GM12865 (cell line): ENCODE results near the gene PPWD1.
A peak's percentile ranks its signal among the peaks of the same experiment; 100 is the strongest.

Experiments used
- DNase-seq: peaks from one replicate; pipeline ENCODE4 v3.0.0; 2010; ENCODE audit warnings: low read depth
- H3K4me3 ChIP-seq: 2 replicates; pipeline ENCODE4 v1.5.1; 2011; ENCODE audit warnings: mild to moderate bottlenecking, low read depth, low read length, control low read depth
- CTCF ChIP-seq: IDR thresholded peaks from 2 replicates; pipeline ENCODE4 v1.5.1; 2011; ENCODE audit warnings: low read length, control low read depth, low read depth, inconsistent platforms; ENCODE audit not compliant: insufficient read depth; ENCODE audit errors: missing control alignments

PPWD1 gene

GRCh38 chr5:65623482-65623881 is 60.4 kb downstream of the PPWD1 start:
- no peak for TF ChIP-seq CTCF
- DNase-seq, result peak; percentile 1
- H3K4me3 ChIP-seq, result peak overlapping the region; percentile 97

- TF ChIP-seq CTCF, result no peak
- DNase-seq, result peak; percentile 95
- peak within 1 kb of the TSS; percentile 97 for H3K4me3 ChIP-seq
These were observed 61.0 kb downstream of the PPWD1 start, which contains the start of gene TRIM23 for GRCh38 chr5:65624025-65624570. TSS of gene TRIM23 (minus strand) at chr5:65624333. CDS start at chr5:65624274, 59 bp downstream.

GRCh38 chr5:65624571-65625555 is 61.8 kb downstream of the PPWD1 start, which contains the start of the genes SHLD3 and TRAPPC13:
TSS of gene SHLD3 (plus strand) at chr5:65625027. CDS start at chr5:65629588, 4,561 bp downstream.
TSS of gene TRAPPC13 (plus strand) at chr5:65625027. CDS start at chr5:65625061, 34 bp downstream.
- TF ChIP-seq CTCF, result peak; percentile 4
- peak within 1 kb of the TSS; percentile 97 for H3K4me3 ChIP-seq
- peak; percentile 93 for DNase-seq

GRCh38 chr5:65625743-65626142 is 62.6 kb downstream of the PPWD1 start:
- no peak for TF ChIP-seq CTCF
- H3K4me3 ChIP-seq, result peak overlapping the region; percentile 97
- DNase-seq, result peak; percentile 2

GRCh38 chr5:65630981-65631380 is 67.9 kb downstream of the PPWD1 start:
- no peak overlapping the region for H3K4me3 ChIP-seq
- TF ChIP-seq CTCF, result no peak
- DNase-seq, result no peak
